Activated T-cell treated with anti-CD3 and anti-CD28 coated beads, Interleukin-2, amount 50 U/mL, for 48 hours (primary cell): ENCODE results near the gene USP16.

Experiments used
- DNase-seq, 2 experiments: peaks; one replicate each; pipeline ENCODE4 v3.0.0-alpha.2; 2020

Gene USP16

GRCh38 chr21:29085106-29085752 is 60.8 kb downstream of the USP16 start:
- DNase-seq: no peak

GRCh38 chr21:29091033-29091432 is 66.6 kb downstream of the USP16 start:
- no peak for DNase-seq

DNA sequence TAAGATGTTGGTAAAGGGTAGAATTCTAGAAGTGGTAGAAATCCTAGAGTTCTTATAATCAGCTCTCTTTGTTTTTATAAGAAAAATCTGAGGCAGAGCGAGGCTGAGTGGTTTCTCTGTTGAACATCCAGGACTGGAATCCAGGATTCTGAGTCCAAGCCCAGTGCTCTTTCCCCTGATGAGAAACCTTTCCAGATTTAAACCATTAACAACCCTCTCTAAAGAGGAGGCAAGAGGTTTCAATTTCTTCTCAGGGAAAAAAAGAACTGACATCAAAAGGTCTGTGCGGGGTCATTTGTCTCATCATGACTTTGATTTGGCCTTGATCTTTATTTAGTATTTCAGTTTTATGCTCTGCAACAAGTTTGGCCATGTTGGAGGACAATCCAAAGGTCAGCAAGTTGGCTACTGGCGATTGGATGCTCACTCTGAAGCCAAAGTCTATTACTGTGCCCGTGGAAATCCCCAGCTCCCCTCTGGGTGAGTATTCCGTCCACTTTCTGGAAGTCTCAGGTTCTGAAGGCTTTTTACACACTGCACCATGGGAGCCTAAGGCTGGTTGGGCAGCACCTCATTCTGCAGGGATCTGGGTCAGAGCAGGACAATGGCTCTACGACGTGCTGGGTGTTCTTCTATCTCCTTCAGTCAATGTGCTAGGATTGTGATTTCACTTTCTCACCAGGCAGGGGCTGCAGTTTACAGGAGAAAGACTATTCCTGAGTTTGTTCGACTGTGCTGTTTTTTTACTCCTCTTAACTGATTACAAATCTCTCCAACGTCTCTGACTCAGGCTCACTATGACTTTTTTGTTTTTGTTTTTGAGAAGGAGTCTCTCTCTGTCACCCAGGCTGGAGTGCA is 67.9 kb downstream of the USP16 start:
- no peak for DNase-seq

GRCh38 chr21:29096218-29097015 is 71.9 kb downstream of the USP16 start:
- no peak for DNase-seq

- DNase-seq: no peak
Observed at GRCh38 chr21:29098156-29098555, 73.7 kb downstream of the USP16 start.

DNA sequence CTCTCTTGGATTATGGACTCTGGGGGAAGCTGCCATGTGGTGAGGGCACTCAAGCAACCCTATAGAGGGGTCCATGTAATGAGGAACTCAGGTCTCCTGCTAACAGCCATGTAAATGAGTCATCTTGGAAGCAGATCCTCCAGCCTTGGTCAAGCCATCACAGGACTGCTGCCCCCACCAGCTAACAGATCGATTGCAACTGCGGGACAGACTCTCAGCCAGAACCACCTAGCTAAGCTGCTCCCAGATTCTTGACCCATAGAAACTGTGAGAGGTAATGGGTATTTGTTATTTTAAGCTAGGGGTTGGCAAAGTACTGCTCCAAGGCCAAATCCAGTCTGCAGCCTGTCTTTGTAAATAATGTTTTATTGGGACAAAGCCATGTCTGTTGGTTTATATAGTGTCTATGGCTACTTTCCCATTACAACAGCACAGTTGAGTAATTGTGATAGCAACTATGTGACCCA is 78.4 kb downstream of the USP16 start:
- DNase-seq: no peak
